ENCODE data around the gene GFI1.

DNA sequence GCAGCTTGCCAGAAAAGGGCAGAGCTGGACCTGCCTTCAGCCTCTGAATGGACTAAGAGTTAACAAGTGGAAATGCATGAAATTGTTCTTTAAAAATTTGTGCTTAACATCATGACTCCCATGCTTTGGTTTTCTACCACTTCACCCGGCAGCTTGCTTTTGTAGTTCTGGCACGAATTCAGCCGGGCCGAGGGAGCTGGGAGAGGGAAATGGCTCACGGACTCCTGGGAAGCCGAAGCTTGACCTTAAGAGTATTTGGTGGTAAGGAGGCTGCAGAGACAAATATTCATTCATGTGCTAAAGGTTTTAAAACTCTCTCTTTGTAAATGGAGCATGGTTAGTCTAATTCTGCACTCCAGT, 17.2 kb upstream of the GFI1 start:
- TF ChIP-seq CTCF (conservative IDR thresholded peaks at IDR 0.05; ENCODE audit: low read depth, low read length) (no peak), EZH2phosphoT487 (IDR thresholded peaks at IDR 0.05; ENCODE audit: borderline replicate concordance, low read length) (no peak), EZH2 (IDR thresholded peaks at IDR 0.05; ENCODE audit: low read length, unreplicated experiment) (no peak)
